ENCODE measurements around the gene CACNG5.

The CACNG5 gene

DNA sequence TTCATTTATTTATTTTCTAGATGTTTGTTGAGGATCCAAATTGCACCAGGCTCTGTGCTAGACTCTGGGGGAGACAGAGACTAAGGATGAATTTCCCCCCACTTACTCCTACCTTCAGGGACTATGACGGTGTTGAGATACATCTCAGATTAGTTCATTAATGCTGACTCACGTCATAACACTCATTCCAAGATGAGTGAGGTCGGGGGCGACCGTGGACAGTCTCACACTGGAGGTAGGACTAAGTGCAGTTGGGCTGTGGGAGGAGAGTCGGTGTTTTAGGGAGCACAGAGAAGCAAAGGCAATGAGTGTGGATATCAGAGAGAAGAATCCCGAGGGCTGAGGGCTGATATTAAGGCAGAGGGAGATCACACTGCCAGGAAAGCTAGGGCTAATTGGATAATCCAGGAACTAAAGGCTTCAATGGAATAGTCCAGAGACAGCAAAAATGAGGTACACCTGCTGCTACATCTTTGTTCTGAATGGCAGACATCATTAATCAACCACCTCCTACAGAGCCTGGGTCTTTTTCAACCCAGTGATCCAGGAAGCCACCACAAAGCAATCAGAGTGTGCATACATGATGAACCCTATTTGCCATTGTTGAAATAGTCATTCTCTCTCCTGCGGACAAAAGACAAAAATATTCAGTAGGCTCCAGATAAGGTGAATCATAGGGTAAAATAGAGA is 91.0 kb downstream of the CACNG5 start:
- ATAC-seq: no peak
- Mint-ChIP-seq H3K9me3 (peaks cover 0 to 7% of the 10 kb centered on the region in 2 donors), H3K27me3 (peaks cover 45% of the 10 kb centered on the region), H3K4me3 (no peak overlapping the region), H3K4me1 (no peaks in the 10 kb centered on the region), H3K27ac (no peak overlapping the region)
- no peak for DNase-seq

- H3K9me3 Mint-ChIP-seq: no peaks in the 10 kb centered on the region
- H3K27me3 Mint-ChIP-seq: peaks cover 43% of the 10 kb centered on the region
- no peak overlapping the region for H3K4me3 Mint-ChIP-seq
- DNase-seq (no peak), ATAC-seq (no peak)
- no peak overlapping the region for H3K27ac Mint-ChIP-seq
- H3K4me1 Mint-ChIP-seq: no peaks in the 10 kb centered on the region
Measured at GRCh38 chr17:66928949-66929348, 94.0 kb downstream of the CACNG5 start.

DNA sequence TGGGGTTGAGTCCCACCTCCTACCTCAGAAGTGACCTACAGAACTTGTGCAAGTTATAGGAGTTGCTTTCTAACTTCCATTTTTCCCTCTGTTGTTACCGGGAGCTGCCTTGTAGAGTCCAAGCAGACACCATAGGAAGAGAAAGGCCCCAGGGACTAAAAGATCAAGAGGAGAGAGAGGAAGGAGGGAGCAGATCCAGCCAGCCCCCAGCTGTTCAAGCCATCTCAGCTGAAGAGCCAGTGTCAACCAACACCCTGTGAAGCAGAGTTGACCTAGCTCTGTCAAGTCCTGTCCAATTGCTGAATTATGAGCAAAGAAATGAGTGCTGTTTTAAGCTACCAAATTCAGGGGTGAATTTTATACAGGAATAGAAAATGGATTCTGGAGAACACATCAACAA is 94.7 kb downstream of the CACNG5 start:
- H3K4me3 Mint-ChIP-seq: no peak overlapping the region
- H3K4me1 Mint-ChIP-seq: no peaks in the 10 kb centered on the region
- ATAC-seq (no peak), DNase-seq (no peak)
- H3K27ac Mint-ChIP-seq: no peak overlapping the region
- H3K9me3 Mint-ChIP-seq: peaks cover 1 to 3% of the 10 kb centered on the region in 2 donors
- peaks cover 39% of the 10 kb centered on the region for H3K27me3 Mint-ChIP-seq

DNA sequence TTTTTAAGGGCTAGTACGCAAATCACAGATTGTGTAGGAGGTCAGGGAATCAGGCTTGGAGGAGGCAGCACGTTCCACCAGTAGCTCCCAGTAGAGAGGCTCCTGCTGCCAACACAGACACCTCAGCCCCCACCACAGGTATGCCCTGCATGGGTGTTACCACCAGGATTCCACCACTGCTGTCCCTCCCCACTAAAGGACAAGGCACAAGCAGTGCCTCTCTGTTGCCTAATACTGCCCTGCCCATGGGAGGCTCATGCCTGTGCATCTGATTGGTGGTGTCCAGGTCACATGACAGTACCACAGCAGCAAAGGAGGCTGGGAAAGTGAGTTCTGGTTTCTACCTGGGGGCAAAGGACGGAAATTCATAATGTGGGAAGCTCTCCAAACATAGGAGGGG is 96.0 kb downstream of the CACNG5 start:
- DNase-seq: no peak
- Mint-ChIP-seq H3K27ac (peak overlapping the region in 1 of 2 donors; percentile 3), H3K4me1 (no peaks in the 10 kb centered on the region), H3K4me3 (no peak overlapping the region), H3K27me3 (peaks cover 35% of the 10 kb centered on the region), H3K9me3 (peaks cover 4 to 6% of the 10 kb centered on the region in 2 donors)
- no peak for ATAC-seq

- H3K9me3 Mint-ChIP-seq: peaks cover 4 to 18% of the 10 kb centered on the region in 2 donors
- no peak overlapping the region for H3K4me3 Mint-ChIP-seq
- DNase-seq (no peak), ATAC-seq (no peak)
- H3K27ac Mint-ChIP-seq: no peak overlapping the region
- peaks cover 27% of the 10 kb centered on the region for H3K27me3 Mint-ChIP-seq
- no peaks in the 10 kb centered on the region for H3K4me1 Mint-ChIP-seq
Measured at GRCh38 chr17:66932311-66932710, 97.4 kb downstream of the CACNG5 start.

- ATAC-seq: no peak
- Mint-ChIP-seq H3K27ac (no peak overlapping the region), H3K4me3 (no peak overlapping the region), H3K4me1 (no peaks in the 10 kb centered on the region), H3K27me3 (peaks cover 39% of the 10 kb centered on the region), H3K9me3 (peaks cover 13 to 31% of the 10 kb centered on the region in 2 donors)
- no peak for DNase-seq
Measured at GRCh38 chr17:66934040-66934439, 99.1 kb downstream of the CACNG5 start.
